ENCODE data around the gene PRG3.

The PRG3 gene

GRCh38 chr11:57418131-57418530 lies 37.2 kb upstream of the PRG3 start:
- Histone ChIP-seq H3K4me1 (ENCODE audit: insufficient read depth, low read length) (no peaks in the 10 kb centered on the region), H3K36me3 (ENCODE audit: insufficient read depth, low read length) (peaks cover 3% of the 10 kb centered on the region), H3K9ac (ENCODE audit: low read depth, low read length) (no peak overlapping the region), H3K9me3 (ENCODE audit: control insufficient read depth, insufficient read depth, low read length) (no peaks in the 10 kb centered on the region)

- Histone ChIP-seq H3K36me3 (ENCODE audit: insufficient read depth, low read length) (peaks cover 3% of the 10 kb centered on the region), H3K4me1 (ENCODE audit: insufficient read depth, low read length) (no peaks in the 10 kb centered on the region), H3K9ac (ENCODE audit: low read depth, low read length) (no peak overlapping the region), H3K9me3 (ENCODE audit: control insufficient read depth, insufficient read depth, low read length) (no peaks in the 10 kb centered on the region)
Measured at GRCh38 chr11:57417056-57417455, 36.1 kb upstream of the PRG3 start.

GRCh38 chr11:57416436-57416835 lies 35.5 kb upstream of the PRG3 start:
- peaks cover 3% of the 10 kb centered on the region for H3K36me3 ChIP-seq (ENCODE audit: insufficient read depth, low read length)
- H3K4me1 ChIP-seq (ENCODE audit: insufficient read depth, low read length), result no peaks in the 10 kb centered on the region
- H3K9ac ChIP-seq (ENCODE audit: low read depth, low read length), result no peak overlapping the region
- H3K9me3 ChIP-seq (ENCODE audit: control insufficient read depth, insufficient read depth, low read length), result no peaks in the 10 kb centered on the region

GRCh38 chr11:57414612-57415212 lies 33.8 kb upstream of the PRG3 start:
- no peaks in the 10 kb centered on the region for H3K4me1 ChIP-seq (ENCODE audit: insufficient read depth, low read length)
- H3K36me3 ChIP-seq (ENCODE audit: insufficient read depth, low read length), result peaks cover 5% of the 10 kb centered on the region
- no peak overlapping the region for H3K9ac ChIP-seq (ENCODE audit: low read depth, low read length)
- no peaks in the 10 kb centered on the region for H3K9me3 ChIP-seq (ENCODE audit: control insufficient read depth, insufficient read depth, low read length)

GRCh38 chr11:57413681-57414080 lies 32.7 kb upstream of the PRG3 start:
- H3K9ac ChIP-seq (ENCODE audit: low read depth, low read length), result no peak overlapping the region
- H3K9me3 ChIP-seq (ENCODE audit: control insufficient read depth, insufficient read depth, low read length), result no peaks in the 10 kb centered on the region
- H3K36me3 ChIP-seq (ENCODE audit: insufficient read depth, low read length), result peaks cover 5% of the 10 kb centered on the region
- H3K4me1 ChIP-seq (ENCODE audit: insufficient read depth, low read length), result no peaks in the 10 kb centered on the region

GRCh38 chr11:57410287-57410686 lies 29.3 kb upstream of the PRG3 start:
- Histone ChIP-seq H3K36me3 (ENCODE audit: insufficient read depth, low read length) (peaks cover 5% of the 10 kb centered on the region), H3K9me3 (ENCODE audit: control insufficient read depth, insufficient read depth, low read length) (no peaks in the 10 kb centered on the region), H3K9ac (ENCODE audit: low read depth, low read length) (no peak overlapping the region), H3K4me1 (ENCODE audit: insufficient read depth, low read length) (no peaks in the 10 kb centered on the region)

- peaks cover 4% of the 10 kb centered on the region for H3K36me3 ChIP-seq (ENCODE audit: insufficient read depth, low read length)
Measured at GRCh38 chr11:57409321-57410100, 28.6 kb upstream of the PRG3 start.

GRCh38 chr11:57408771-57409170 lies 27.8 kb upstream of the PRG3 start:
- Histone ChIP-seq H3K9me3 (ENCODE audit: control insufficient read depth, insufficient read depth, low read length) (no peaks in the 10 kb centered on the region), H3K4me1 (ENCODE audit: insufficient read depth, low read length) (no peaks in the 10 kb centered on the region), H3K9ac (ENCODE audit: low read depth, low read length) (no peak overlapping the region), H3K36me3 (ENCODE audit: insufficient read depth, low read length) (peaks cover 3% of the 10 kb centered on the region; the same call in 1 of the 2 replicates)

More at GRCh38 chr11:57409321-57410100, 28.6 kb upstream of the PRG3 start:
- no peak overlapping the region for H3K9ac ChIP-seq (ENCODE audit: low read depth, low read length)
- H3K4me1 ChIP-seq (ENCODE audit: insufficient read depth, low read length), result no peaks in the 10 kb centered on the region
- no peaks in the 10 kb centered on the region for H3K9me3 ChIP-seq (ENCODE audit: control insufficient read depth, insufficient read depth, low read length)

- H3K9me3 ChIP-seq (ENCODE audit: control insufficient read depth, insufficient read depth, low read length), result no peaks in the 10 kb centered on the region
Measured at GRCh38 chr11:57407941-57408475, 27.1 kb upstream of the PRG3 start.

GRCh38 chr11:57407010-57407920 lies 26.3 kb upstream of the PRG3 start:
- no peaks in the 10 kb centered on the region for H3K4me1 ChIP-seq (ENCODE audit: insufficient read depth, low read length)
- H3K9ac ChIP-seq (ENCODE audit: low read depth, low read length), result no peak overlapping the region
- H3K9me3 ChIP-seq (ENCODE audit: control insufficient read depth, insufficient read depth, low read length), result no peaks in the 10 kb centered on the region
- H3K36me3 ChIP-seq (ENCODE audit: insufficient read depth, low read length), result peaks cover 3% of the 10 kb centered on the region; the same call in 1 of the 2 replicates

More at GRCh38 chr11:57407941-57408475, 27.1 kb upstream of the PRG3 start:
- no peak overlapping the region for H3K9ac ChIP-seq (ENCODE audit: low read depth, low read length)
- H3K4me1 ChIP-seq (ENCODE audit: insufficient read depth, low read length), result no peaks in the 10 kb centered on the region
- peaks cover 3% of the 10 kb centered on the region; the same call in 1 of the 2 replicates for H3K36me3 ChIP-seq (ENCODE audit: insufficient read depth, low read length)

GRCh38 chr11:57406337-57406904 lies 25.5 kb upstream of the PRG3 start:
- H3K4me1 ChIP-seq (ENCODE audit: insufficient read depth, low read length), result no peaks in the 10 kb centered on the region
- H3K9me3 ChIP-seq (ENCODE audit: control insufficient read depth, insufficient read depth, low read length), result no peaks in the 10 kb centered on the region
- no peak overlapping the region for H3K9ac ChIP-seq (ENCODE audit: low read depth, low read length)
- H3K36me3 ChIP-seq (ENCODE audit: insufficient read depth, low read length), result peaks cover 3% of the 10 kb centered on the region; the same call in 1 of the 2 replicates

- Histone ChIP-seq H3K9ac (ENCODE audit: low read depth, low read length) (no peak overlapping the region), H3K36me3 (ENCODE audit: insufficient read depth, low read length) (peaks cover under 1% of the 10 kb centered on the region; the same call in 1 of the 2 replicates), H3K9me3 (ENCODE audit: control insufficient read depth, insufficient read depth, low read length) (no peaks in the 10 kb centered on the region), H3K4me1 (ENCODE audit: insufficient read depth, low read length) (no peaks in the 10 kb centered on the region)
Measured at GRCh38 chr11:57405271-57405860, 24.4 kb upstream of the PRG3 start.

- H3K4me1 ChIP-seq (ENCODE audit: insufficient read depth, low read length), result 0 out of 2 replicates have a peak, but pooled peaks cover 8% of the 10 kb centered on the region
- no peak overlapping the region for H3K9ac ChIP-seq (ENCODE audit: low read depth, low read length)
- H3K36me3 ChIP-seq (ENCODE audit: insufficient read depth, low read length), result no peaks in the 10 kb centered on the region; the same call in 1 of the 2 replicates
- no peaks in the 10 kb centered on the region for H3K9me3 ChIP-seq (ENCODE audit: control insufficient read depth, insufficient read depth, low read length)
Measured at GRCh38 chr11:57403802-57404147, 22.8 kb upstream of the PRG3 start.
